Measurements from ENCODE around the gene NAA35. TPM values are rescaled to one million over a fixed set of nuclear protein-coding genes. Genes with fewer than 3 reads are reported as not detected.

The NAA35 gene
- total and polyA plus RNA-seq, 12 donors = 8.4 to 44.6 (median 23.8) TPM

- no peak overlapping the region for H3K4me3 ChIP-seq
- no peaks in the 10 kb centered on the region for H3K36me3 ChIP-seq (replicated peaks in 1 of 2)
- H3K9me3 ChIP-seq (replicated peaks in 1 of 3) = no peaks in the 10 kb centered on the region
- peaks cover 0 to 20% of the 10 kb centered on the region in 2 donors for H3K4me1 ChIP-seq (replicated peaks in 1 of 2)
- WGBS, 4 donors = 69 to 85% (median 72%) methylated on average over 8 to 16 of the region's 16 CpGs
- H3K27me3 ChIP-seq = no peaks in the 10 kb centered on the region
- peak overlapping the region in 1 of 5 donors; percentile 54 for H3K27ac ChIP-seq
- intact Hi-C loops (cut with DNase I) = no loop called here
- TF ChIP-seq POLR2A (IDR thresholded peaks at IDR 0.05) (no peak), CTCF (IDR thresholded peaks at IDR 0.05) (no peak)
- peak in 1 of 7 donors; percentile 40 for DNase-seq
These were observed 122.1 kb downstream of the NAA35 start for GRCh38 chr9:86062845-86063693.

GRCh38 chr9:86064220-86064619 lies 123.3 kb downstream of the NAA35 start:
- TF ChIP-seq POLR2A (IDR thresholded peaks at IDR 0.05) = no peak
- no peak for TF ChIP-seq CTCF (IDR thresholded peaks at IDR 0.05)
- no peaks in the 10 kb centered on the region for H3K36me3 ChIP-seq (replicated peaks in 1 of 2)
- intact Hi-C loops (cut with DNase I) = no loop called here
- peaks cover 0 to 20% of the 10 kb centered on the region in 2 donors for H3K4me1 ChIP-seq (replicated peaks in 1 of 2)
- WGBS, 4 donors = 51 to 75% (median 63%) methylated on average over 2 of the region's 2 CpGs
- H3K27me3 ChIP-seq = no peaks in the 10 kb centered on the region
- no peak overlapping the region for H3K4me3 ChIP-seq
- peak in 4 of 7 donors; percentile 41 to 55 (median 46) for DNase-seq
- H3K27ac ChIP-seq = peak overlapping the region in 1 of 5 donors; percentile 54
- no peaks in the 10 kb centered on the region for H3K9me3 ChIP-seq (replicated peaks in 1 of 3)

GRCh38 chr9:86069206-86069869 lies 128.4 kb downstream of the NAA35 start:
- H3K27me3 ChIP-seq = no peaks in the 10 kb centered on the region
- no peaks in the 10 kb centered on the region for H3K36me3 ChIP-seq (replicated peaks in 1 of 2)
- no peak for DNase-seq
- no peak for TF ChIP-seq POLR2A (IDR thresholded peaks at IDR 0.05)
- no peak for TF ChIP-seq CTCF (IDR thresholded peaks at IDR 0.05)
- H3K27ac ChIP-seq = no peak overlapping the region
- H3K9me3 ChIP-seq (replicated peaks in 1 of 3) = no peaks in the 10 kb centered on the region
- no peak overlapping the region for H3K4me3 ChIP-seq
- intact Hi-C loops (cut with DNase I) = no loop called here
- peaks cover 15 to 31% of the 10 kb centered on the region in 2 donors for H3K4me1 ChIP-seq (replicated peaks in 1 of 2)
- 77 to 81% (median 79%) methylated on average over 7 of the region's 7 CpGs for WGBS, 4 donors

Other genes with a start within 250 kb of the NAA35 start
- gene AGTPBP1, start 199.2 kb upstream of the NAA35 start, total RNA-seq = 10 to 100 TPM in 8 of 9 donors, 1 to 10 TPM in 1; 9.1 to 27.5 (median 12.4) TPM
- 10 to 100 TPM in 1 of 3 donors, 1 to 10 TPM in 2; 4.2 to 12.0 (median 5.1) TPM for gene AGTPBP1, start 199.2 kb upstream of the NAA35 start, polyA plus RNA-seq
- gene GOLM1, start 158.4 kb downstream of the NAA35 start, total RNA-seq = 100 to 1,000 TPM in 8 of 9 donors, 10 to 100 TPM in 1; 84.6 to 745 (median 219) TPM
- 100 to 1,000 TPM; 113 to 190 (median 182) TPM for gene GOLM1, start 158.4 kb downstream of the NAA35 start, polyA plus RNA-seq